IMR-90 (cell line): ENCODE data around the gene GPR158. TPM values are rescaled to one million over a fixed set of nuclear protein-coding genes. Genes with fewer than 3 reads are reported as not detected.

Source experiments
- ATAC-seq: fragments of 200-7000 bp; cut with Tn5 transposase; 2 replicates; pipeline ENCODE4 v1.9.1; 2020; ENCODE audit warnings: low read depth, mild to moderate bottlenecking, moderate library complexity
- BruUV-seq: library from RNA; stranded (reverse); fragments of 400-500 nt; replicated peaks from 2 replicates; lab custom pipeline; 2021; lab: Mats Ljungman, UMichigan
- CTCF ChIA-PET: fragments of 300-600 bp; formaldehyde crosslinking; extraction: SDS; loops from one replicate; lab custom pipeline; 2021; ENCODE audit warnings: antibody characterized with exemption; lab: Yijun Ruan, JAX
- POLR2A ChIA-PET: fragments of 300-600 bp; sonication (Branson Sonifier 250); formaldehyde crosslinking; loops from one replicate; lab custom pipeline; 2022; ENCODE audit warnings: antibody characterized with exemption; ENCODE audit not compliant: unreplicated experiment; lab: Charles Lee
- DNase-seq: peaks from one replicate; pipeline ENCODE4 v3.0.0; 2013
- H2AFZ ChIP-seq: replicated peaks from 2 replicates; pipeline ENCODE3; 2013; ENCODE audit warnings: low read length, mild to moderate bottlenecking; ENCODE audit not compliant: poor library complexity
- H2AK5ac ChIP-seq: 2 replicates; pipeline ENCODE4 v1.6.1; 2013; ENCODE audit warnings: low read depth, low read length, inconsistent platforms
- H2AK9ac ChIP-seq: replicated peaks from 2 replicates; pipeline ENCODE3; 2013; ENCODE audit warnings: mild to moderate bottlenecking, low read depth, low read length, moderate library complexity; ENCODE audit not compliant: poor library complexity
- H2BK120ac ChIP-seq: 2 replicates; pipeline ENCODE4 v1.6.1; 2013; ENCODE audit warnings: low read depth, low read length, inconsistent platforms
- H2BK15ac ChIP-seq: 3 replicates; pipeline ENCODE4 v1.6.1; 2013; ENCODE audit warnings: low read depth, low read length, inconsistent platforms
- H2BK20ac ChIP-seq: 2 replicates; pipeline ENCODE4 v1.6.1; 2013; ENCODE audit warnings: low read depth, mild to moderate bottlenecking, inconsistent platforms, low read length, moderate library complexity
- H2BK5ac ChIP-seq: 2 replicates; pipeline ENCODE4 v1.6.1; 2013; ENCODE audit warnings: mild to moderate bottlenecking, low read depth, low read length, inconsistent platforms; ENCODE audit not compliant: poor library complexity, severe bottlenecking
- H3K14ac ChIP-seq: replicated peaks from 2 replicates; pipeline ENCODE4 v1.6.1; 2013; ENCODE audit warnings: low read depth, low read length, inconsistent platforms
- H3K18ac ChIP-seq: 2 replicates; pipeline ENCODE4 v1.6.1; 2013; ENCODE audit warnings: low read depth, low read length, control low read depth
- H3K23ac ChIP-seq: 2 replicates; pipeline ENCODE4 v1.6.1; 2013; ENCODE audit warnings: low read depth, low read length, inconsistent platforms
- H3K27ac ChIP-seq: 2 replicates; pipeline ENCODE4 v1.5.1; 2013; ENCODE audit warnings: mild to moderate bottlenecking, control low read depth, low read length; ENCODE audit not compliant: insufficient read depth
- H3K27me3 ChIP-seq: 2 replicates; pipeline ENCODE4 v1.6.1; 2013; ENCODE audit warnings: low read length; ENCODE audit not compliant: control insufficient read depth, insufficient read depth
- H3K36me3 ChIP-seq: 2 replicates; pipeline ENCODE4 v1.6.1; 2013; ENCODE audit warnings: low read length, mixed read lengths; ENCODE audit not compliant: control insufficient read depth, insufficient read depth
- H3K4ac ChIP-seq: 2 replicates; pipeline ENCODE4 v1.6.1; 2013; ENCODE audit warnings: low read depth, low read length, inconsistent platforms
- H3K4me1 ChIP-seq: 2 replicates; pipeline ENCODE4 v1.6.1; 2013; ENCODE audit warnings: low read length, mixed read lengths; ENCODE audit not compliant: control insufficient read depth, insufficient read depth
- H3K4me2 ChIP-seq: 2 replicates; pipeline ENCODE4 v1.6.1; 2013; ENCODE audit warnings: low read depth, mild to moderate bottlenecking, control low read depth, low read length, moderate library complexity
- H3K4me3 ChIP-seq: 2 replicates; pipeline ENCODE4 v1.5.1; 2013; ENCODE audit warnings: low read depth, mild to moderate bottlenecking, control low read depth, low read length, moderate library complexity; ENCODE audit not compliant: insufficient read depth
- H3K56ac ChIP-seq: 2 replicates; pipeline ENCODE4 v1.6.1; 2013; ENCODE audit warnings: low read length, inconsistent platforms; ENCODE audit not compliant: insufficient read depth; ENCODE audit errors: extremely low read depth
- H3K79me1 ChIP-seq, 2 experiments: 2 replicates each; pipeline ENCODE4 v1.6.1; 2013; ENCODE audit warnings: low read length in 2 of 2, inconsistent platforms in 1 of 2, low read depth in 1 of 2
- H3K9ac ChIP-seq: 2 replicates; pipeline ENCODE4 v1.6.1; 2013; ENCODE audit warnings: low read depth, low read length, control low read depth
- H3K9me1 ChIP-seq: 2 replicates; pipeline ENCODE4 v1.6.1; 2013; ENCODE audit warnings: low read length, inconsistent platforms; ENCODE audit not compliant: insufficient read depth
- H3K9me3 ChIP-seq: 2 replicates; pipeline ENCODE4 v1.6.1; 2013; ENCODE audit warnings: low read length; ENCODE audit not compliant: control insufficient read depth, insufficient read depth
- H4K20me1 ChIP-seq: 2 replicates; pipeline ENCODE4 v1.6.1; 2013; ENCODE audit warnings: low read length, inconsistent platforms; ENCODE audit not compliant: insufficient read depth
- H4K5ac ChIP-seq: 2 replicates; pipeline ENCODE4 v1.6.1; 2013; ENCODE audit warnings: mild to moderate bottlenecking, low read depth, low read length, control low read depth
- H4K8ac ChIP-seq, 2 experiments: 2 replicates each; pipeline ENCODE4 v1.6.1; 2013; ENCODE audit warnings: low read depth in 2 of 2, low read length in 2 of 2, control low read depth in 1 of 2, inconsistent platforms in 1 of 2
- H4K91ac ChIP-seq: 2 replicates; pipeline ENCODE4 v1.6.1; 2013; ENCODE audit warnings: low read depth, low read length, inconsistent platforms; ENCODE audit not compliant: insufficient read depth
- CEBPB ChIP-seq: IDR thresholded peaks from 2 replicates; pipeline ENCODE4 v1.6.1; 2012; ENCODE audit warnings: low read depth, low read length, improper control_type of control experiment
- FOS ChIP-seq: fragments of 150-350 bp; IDR thresholded peaks from 2 replicates; pipeline ENCODE4 v1.6.1; 2016; ENCODE audit warnings: low read depth, low read length
- MAZ ChIP-seq: IDR thresholded peaks from 2 replicates; pipeline ENCODE4 v1.6.1; 2012; ENCODE audit warnings: low read depth, mild to moderate bottlenecking, low read length, improper control_type of control experiment, moderate library complexity, borderline replicate concordance
- NFE2L2 ChIP-seq: fragments of 150-350 bp; IDR thresholded peaks from 2 replicates; pipeline ENCODE4 v1.6.1; 2016; ENCODE audit warnings: low read depth, mild to moderate bottlenecking, low read length
- POLR2A ChIP-seq: IDR thresholded peaks from 2 replicates; pipeline ENCODE4 v1.6.1; 2012; ENCODE audit warnings: mild to moderate bottlenecking, low read depth, low read length
- RCOR1 ChIP-seq: IDR thresholded peaks from 2 replicates; pipeline ENCODE4 v1.6.1; 2012; ENCODE audit warnings: mild to moderate bottlenecking, low read length, improper control_type of control experiment; ENCODE audit not compliant: insufficient replicate concordance
- RFX5 ChIP-seq: IDR thresholded peaks from 2 replicates; pipeline ENCODE4 v1.8.0; 2012; ENCODE audit warnings: low read depth, mild to moderate bottlenecking, low read length, moderate library complexity
- SMC3 ChIP-seq: fragments of 150-350 bp; IDR thresholded peaks from 2 replicates; pipeline ENCODE4 v1.6.1; 2016; ENCODE audit warnings: low read depth, mild to moderate bottlenecking, antibody characterized with exemption, low read length, moderate library complexity
- USF2 ChIP-seq: fragments of 150-350 bp; IDR thresholded peaks from 2 replicates; pipeline ENCODE4 v1.6.1; 2017; ENCODE audit warnings: mild to moderate bottlenecking, antibody characterized with exemption, low read length, low read depth
- WGBS, 2 experiments: methylation state at CpG; one replicate each; pipeline versions ENCODE4 v1.1.5 to v1.1.7; 2013; ENCODE audit warnings: missing lambda C conversion rate in 2 of 2; ENCODE audit not compliant: insufficient read length in 1 of 2; ENCODE audit errors: extremely low coverage in 2 of 2; 5-methylcytosine and 5-hydroxymethylcytosine counted together
- dilution Hi-C: fragments of 300-500 bp; cut with HindIII; formaldehyde crosslinking; loops from one replicate; pipeline ENCODE4 v1.14.3; 2018; ENCODE audit warnings: low sequenced_read_pairs; ENCODE audit not compliant: unreplicated experiment
- in situ Hi-C: fragments of 300-500 bp; cut with MboI; formaldehyde crosslinking; loops from 3 replicates; pipeline ENCODE4 v1.14.3; 2019; ENCODE audit warnings: low sequenced_read_pairs, inconsistent platforms, mixed read lengths
- intact Hi-C: fragments of 100-400 bp; cut with micrococcal nuclease; formaldehyde crosslinking; loops from 2 replicates; pipeline ENCODE4 v1.10.0; 2022
- polyA plus RNA-seq, 3 experiments: library from polyadenylated mRNA; depleted of rRNA; stranded (reverse); fragments of >200 nt; gene quantifications; 2 replicates each; pipeline ENCODE4 v1.2.3, GENCODE V29; 2012; ENCODE audit warnings: low replicate concordance in 1 of 3
- total RNA-seq: library from RNA; depleted of rRNA; stranded (reverse); fragments of >200 nt; gene quantifications from 2 replicates; pipeline ENCODE4 v1.2.3, GENCODE V29; 2012

Gene GPR158
- total and polyA plus RNA-seq, 2 of the 4 experiments (the other 2 are of a cell fraction), result not detected

GRCh38 chr10:25555865-25556264, 381.1 kb downstream of the GPR158 start:
- Histone ChIP-seq H3K79me1 (no peaks in the 10 kb centered on the region), H3K4me3 (no peak overlapping the region), H2BK20ac (no peak overlapping the region), H3K18ac (no peak overlapping the region), H3K4ac (no peak overlapping the region), H2BK15ac (no peak overlapping the region), H4K5ac (no peak overlapping the region), H3K9me3 (peaks cover 3% of the 10 kb centered on the region), H4K8ac (no peak overlapping the region), H2AFZ (no peak overlapping the region), H2AK5ac (no peak overlapping the region), H3K27ac (no peak overlapping the region), H2BK120ac (no peak overlapping the region), H2BK5ac (no peak overlapping the region), H2AK9ac (no peak overlapping the region), H4K20me1 (no peaks in the 10 kb centered on the region), H3K4me2 (no peak overlapping the region), H3K56ac (no peak overlapping the region), H4K91ac (no peak overlapping the region), H3K9me1 (no peaks in the 10 kb centered on the region), H3K23ac (no peak overlapping the region), H3K27me3 (no peaks in the 10 kb centered on the region), H3K4me1 (no peaks in the 10 kb centered on the region), H3K9ac (no peak overlapping the region), H3K36me3 (no peaks in the 10 kb centered on the region), H3K14ac (no peak overlapping the region)
- DNase-seq, result no peak
- no TSS peak for BruUV-seq
- ATAC-seq, result no peak
- no CpG with 5 or more reads among the region's 5 CpGs for WGBS, 2 experiments
- CTCF ChIA-PET, result no interaction called here
- TF ChIP-seq SMC3 (no peak), RFX5 (no peak), RCOR1 (no peak), FOS (no peak), USF2 (no peak), MAZ (no peak), NFE2L2 (no peak), POLR2A (no peak), CEBPB (no peak)
- POLR2A ChIA-PET, result no interaction called here
- dilution Hi-C loops, result no loop called here
- intact Hi-C loops, result no loop called here
- in situ Hi-C loops, result no loop called here
